ENCODE results near the gene EVPL. TPM values are rescaled to one million over a fixed set of nuclear protein-coding genes. Genes with fewer than 3 reads are reported as not detected.

Gene EVPL
- total and polyA plus RNA-seq, 10 of the 15 experiments (the other 5 are each of a cell fraction or from before 2014, with no cell fraction given): 0.03 TPM; not detected in 9

- ATAC-seq (no peak), DNase-seq (ENCODE audit: low read depth, low spot score) (no peak), FAIRE-seq (no peak)
- Histone ChIP-seq H3K9me3 (replicated peaks; ENCODE audit: control insufficient read depth, insufficient read depth, low read length) (no peaks in the 10 kb centered on the region), H2AFZ (ENCODE audit: control insufficient read depth, low read depth, low read length) (no peak overlapping the region), H3K4me1 (ENCODE audit: control insufficient read depth, insufficient read depth, low read length) (no peaks in the 10 kb centered on the region), H3K4me2 (ENCODE audit: control insufficient read depth, insufficient read depth) (no peak overlapping the region), H3K36me3 (ENCODE audit: control insufficient read depth in 2 of 2, insufficient read depth in 2 of 2, low read length in 1 of 2) (no peaks in the 10 kb centered on the region), H4K20me1 (ENCODE audit: control insufficient read depth, insufficient read depth) (no peaks in the 10 kb centered on the region), H3K79me2 (ENCODE audit: control insufficient read depth, insufficient read depth, low read length) (no peaks in the 10 kb centered on the region), H3K27me3 (replicated peaks in 1 of 2; ENCODE audit: control insufficient read depth in 2 of 2, insufficient read depth in 2 of 2, low read length in 1 of 2) (no peaks in the 10 kb centered on the region), H3K27ac (ENCODE audit: control insufficient read depth, insufficient read depth) (no peak overlapping the region), H3K4me3 (no peak overlapping the region), H3K9ac (ENCODE audit: control insufficient read depth, insufficient read depth, low read length) (no peak overlapping the region)
- ChIA-PET CTCF (interaction anchor here (1.3 to 12.8 kb wide), 4 partner anchors 9 to 132 kb away, joined by 3 to 128 read pairs (median 4); partner anchors contain the start of gene MRPL38), RAD21 (ENCODE audit: unreplicated experiment) (interaction anchor here (0.8 to 2.2 kb wide), 3 partner anchors 10 to 102 kb away, joined by 3 to 6 read pairs (median 5); no protein-coding TSS in a partner anchor), SMC1A (ENCODE audit: uncharacterized antibody, unreplicated experiment) (interaction anchor here (10.8 kb wide), 1 partner anchor 102 kb away, joined by 61 read pairs; the partner anchor contains the start of gene MRPL38), POLR2A (interaction anchor here (0.5 kb wide), 1 partner anchor 334 kb away, joined by 4 read pairs; no protein-coding TSS in a partner anchor)
- no peak for TF ChIP-seq SRF (IDR thresholded peaks at IDR 0.05; ENCODE audit: low read depth in 2 of 2, low read length in 2 of 2)
- TF ChIP-seq ZNF622 (IDR thresholded peaks at IDR 0.05): no peak
- no peak for TF ChIP-seq E2F4 (IDR thresholded peaks at IDR 0.05; ENCODE audit: low read depth, low read length)
- TF ChIP-seq REST (IDR thresholded peaks at IDR 0.05; ENCODE audit: low read depth, low read length): no peak
- no peak for TF ChIP-seq IRF3 (IDR thresholded peaks at IDR 0.05)
- TF ChIP-seq RAD51 (IDR thresholded peaks at IDR 0.05): no peak
- no peak for TF ChIP-seq FOXM1 (IDR thresholded peaks at IDR 0.05; ENCODE audit: low read depth, low read length)
- no peak for TF ChIP-seq ATF7 (IDR thresholded peaks at IDR 0.05; ENCODE audit: low read depth)
- no peak for TF ChIP-seq NR2C2 (IDR thresholded peaks at IDR 0.05; ENCODE audit: borderline replicate concordance, control insufficient read depth, insufficient read length, low read depth)
- TF ChIP-seq CTCF (IDR thresholded peaks at IDR 0.05 in 2 of 3, conservative IDR thresholded peaks at IDR 0.05 in 1 of 3; ENCODE audit: control insufficient read depth in 2 of 3, extremely low read depth in 1 of 3, insufficient read depth in 1 of 3, low read depth in 3 of 3, low read length in 3 of 3): no peak
- no peak for TF ChIP-seq MLLT1 (IDR thresholded peaks at IDR 0.05)
- TF ChIP-seq SREBF1 (IDR thresholded peaks at IDR 0.05; ENCODE audit: low read length): no peak
- TF ChIP-seq PML (IDR thresholded peaks at IDR 0.05; ENCODE audit: low read length): no peak
- TF ChIP-seq TCF7 (IDR thresholded peaks at IDR 0.05; ENCODE audit: borderline replicate concordance): no peak
- intact Hi-C loops (cut with micrococcal nuclease; ENCODE audit: unreplicated experiment) (no loop called here), in situ Hi-C loops (cut with MboI) (loop anchor here (5.0 kb wide), 1 partner anchor 101 kb away; no protein-coding TSS in a partner anchor)
- no TSS peak for BruUV-seq (replicated peaks)
- 71% methylated on average over 15 of the region's 16 CpGs for WGBS (ENCODE audit: insufficient coverage, insufficient replicate concordance, low lambda C conversion rate, missing lambda C conversion rate)
Measured at GRCh38 chr17:76007850-76008165, 19.3 kb downstream of the EVPL start.

Measured in GM12878 (cell line).